DOHH2 (cell line): Measurements from ENCODE around the gene SORBS2.

ENCODE experiments used
- H3F3A ChIP-seq: fragments of 200-600 bp; sonication (generic), shearing (Covaris generic); 2 replicates; pipeline ENCODE4 v1.6.0; 2016; ENCODE audit warnings: antibody characterized with exemption, mild to moderate bottlenecking; ENCODE audit not compliant: control insufficient read depth, insufficient read depth
- H3K27ac ChIP-seq: fragments of 200-600 bp; sonication (generic); 2 replicates; pipeline ENCODE4 v1.5.1; 2014; ENCODE audit warnings: low read depth, mild to moderate bottlenecking, low read length, moderate library complexity
- H3K27me3 ChIP-seq: fragments of 200-600 bp; sonication (generic); 2 replicates; pipeline ENCODE4 v1.6.1; 2014; ENCODE audit warnings: mild to moderate bottlenecking, low read length, mixed read lengths; ENCODE audit not compliant: control insufficient read depth
- H3K36me3 ChIP-seq: fragments of 200-600 bp; sonication (generic); 2 replicates; pipeline ENCODE4 v1.6.1; 2014; ENCODE audit warnings: mild to moderate bottlenecking, low read length, moderate library complexity, mixed read lengths; ENCODE audit not compliant: control insufficient read depth
- H3K4me1 ChIP-seq: fragments of 200-600 bp; sonication (generic); 2 replicates; pipeline ENCODE4 v1.6.1; 2014; ENCODE audit warnings: mild to moderate bottlenecking, low read length, mixed read lengths; ENCODE audit not compliant: control insufficient read depth
- H3K4me2 ChIP-seq: fragments of 200-600 bp; sonication (generic); 2 replicates; pipeline ENCODE4 v1.6.0; 2014; ENCODE audit warnings: mild to moderate bottlenecking, low read length, moderate library complexity
- H3K4me3 ChIP-seq: fragments of 200-600 bp; sonication (generic); 2 replicates; pipeline ENCODE4 v1.5.1; 2014; ENCODE audit warnings: mild to moderate bottlenecking, low read length, mixed read lengths
- H3K79me2 ChIP-seq: fragments of 200-600 bp; sonication (generic); 2 replicates; pipeline ENCODE4 v1.6.1; 2014; ENCODE audit warnings: mild to moderate bottlenecking, low read length, mixed read lengths; ENCODE audit not compliant: control insufficient read depth
- H3K9me2 ChIP-seq: fragments of 200-600 bp; sonication (generic); replicated peaks from 2 replicates; pipeline ENCODE4 v1.6.1; 2014; ENCODE audit warnings: mild to moderate bottlenecking, low read length, mixed read lengths; ENCODE audit not compliant: control insufficient read depth
- H3K9me3 ChIP-seq: fragments of 200-600 bp; sonication (generic); 2 replicates; pipeline ENCODE4 v1.6.1; 2014; ENCODE audit warnings: antibody characterized with exemption, low read length, mixed read lengths; ENCODE audit not compliant: control insufficient read depth, insufficient read depth
- H4K20me1 ChIP-seq: fragments of 200-600 bp; sonication (generic); 2 replicates; pipeline ENCODE4 v1.6.0; 2014; ENCODE audit warnings: low read depth, mild to moderate bottlenecking, antibody characterized with exemption, low read length, moderate library complexity; ENCODE audit not compliant: control insufficient read depth, insufficient read depth
- EZH2phosphoT487 ChIP-seq: fragments of 200-600 bp; sonication (generic); IDR thresholded peaks from 2 replicates; pipeline ENCODE4 v1.6.1; 2017; ENCODE audit warnings: borderline replicate concordance, mild to moderate bottlenecking, antibody characterized with exemption, low read length, moderate library complexity, mixed read lengths
- TF ChIP-seq, protein P1 (sequence below): fragments of 200-600 bp; sonication (generic); IDR thresholded peaks from one replicate; pipeline ENCODE4 v1.5.1; 2014; ENCODE audit warnings: antibody characterized with exemption, mild to moderate bottlenecking, low read depth, low read length; ENCODE audit not compliant: poor library complexity, severe bottlenecking

SORBS2 gene

DNA sequence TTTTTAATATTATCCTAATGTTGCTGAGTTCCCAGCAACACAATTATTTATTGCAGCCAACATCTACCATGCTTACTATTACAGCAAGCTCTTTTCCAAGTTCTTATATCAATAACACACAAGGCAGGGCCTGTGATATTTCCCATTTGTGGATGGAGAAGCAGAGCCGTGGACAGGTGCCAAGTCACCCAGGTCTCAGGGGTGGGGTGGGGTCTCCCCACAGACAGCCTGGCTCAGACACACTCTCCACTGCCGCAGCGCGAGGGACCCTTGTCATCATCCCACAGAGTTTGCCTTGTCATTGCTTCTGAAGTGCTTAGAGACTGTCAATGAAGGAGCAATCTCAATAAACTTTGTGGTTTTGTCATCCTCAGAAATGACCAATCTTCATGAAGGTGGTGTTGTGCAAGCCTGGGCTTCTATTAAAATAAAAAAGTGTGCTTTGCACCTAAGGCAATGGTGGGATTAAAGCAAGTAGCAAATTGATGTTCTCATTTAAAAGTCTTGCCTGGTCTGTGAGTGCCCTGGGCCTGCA is 76.1 kb downstream of the SORBS2 start:
- Histone ChIP-seq H3K4me2 (no peak overlapping the region), H3K36me3 (no peaks in the 10 kb centered on the region), H3K79me2 (no peaks in the 10 kb centered on the region), H3K27ac (no peak overlapping the region), H3K9me2 (no peaks in the 10 kb centered on the region), H3K4me3 (no peak overlapping the region), H3K4me1 (peaks cover 3% of the 10 kb centered on the region), H3F3A (no peaks in the 10 kb centered on the region), H3K9me3 (no peaks in the 10 kb centered on the region), H4K20me1 (no peaks in the 10 kb centered on the region), H3K27me3 (no peaks in the 10 kb centered on the region; the same call in 1 of the 2 replicates)
- TF ChIP-seq EZH2phosphoT487 = no peak
- TF ChIP-seq, protein P1, sequence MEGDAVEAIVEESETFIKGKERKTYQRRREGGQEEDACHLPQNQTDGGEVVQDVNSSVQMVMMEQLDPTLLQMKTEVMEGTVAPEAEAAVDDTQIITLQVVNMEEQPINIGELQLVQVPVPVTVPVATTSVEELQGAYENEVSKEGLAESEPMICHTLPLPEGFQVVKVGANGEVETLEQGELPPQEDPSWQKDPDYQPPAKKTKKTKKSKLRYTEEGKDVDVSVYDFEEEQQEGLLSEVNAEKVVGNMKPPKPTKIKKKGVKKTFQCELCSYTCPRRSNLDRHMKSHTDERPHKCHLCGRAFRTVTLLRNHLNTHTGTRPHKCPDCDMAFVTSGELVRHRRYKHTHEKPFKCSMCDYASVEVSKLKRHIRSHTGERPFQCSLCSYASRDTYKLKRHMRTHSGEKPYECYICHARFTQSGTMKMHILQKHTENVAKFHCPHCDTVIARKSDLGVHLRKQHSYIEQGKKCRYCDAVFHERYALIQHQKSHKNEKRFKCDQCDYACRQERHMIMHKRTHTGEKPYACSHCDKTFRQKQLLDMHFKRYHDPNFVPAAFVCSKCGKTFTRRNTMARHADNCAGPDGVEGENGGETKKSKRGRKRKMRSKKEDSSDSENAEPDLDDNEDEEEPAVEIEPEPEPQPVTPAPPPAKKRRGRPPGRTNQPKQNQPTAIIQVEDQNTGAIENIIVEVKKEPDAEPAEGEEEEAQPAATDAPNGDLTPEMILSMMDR = no peak

GRCh38 chr4:185734930-185735329 is 77.1 kb downstream of the SORBS2 start:
- H3K4me1 ChIP-seq = peaks cover 4% of the 10 kb centered on the region
- H3F3A ChIP-seq = no peaks in the 10 kb centered on the region
- H3K27me3 ChIP-seq = no peaks in the 10 kb centered on the region; the same call in 1 of the 2 replicates
- no peaks in the 10 kb centered on the region for H3K36me3 ChIP-seq
- no peaks in the 10 kb centered on the region for H3K9me2 ChIP-seq
- H4K20me1 ChIP-seq = no peaks in the 10 kb centered on the region
- no peak overlapping the region for H3K4me2 ChIP-seq
- H3K79me2 ChIP-seq = no peaks in the 10 kb centered on the region
- H3K9me3 ChIP-seq = no peaks in the 10 kb centered on the region
- H3K4me3 ChIP-seq = no peak overlapping the region
- no peak for TF ChIP-seq EZH2phosphoT487
- TF ChIP-seq, protein P1 = no peak
- H3K27ac ChIP-seq = no peak overlapping the region

DNA sequence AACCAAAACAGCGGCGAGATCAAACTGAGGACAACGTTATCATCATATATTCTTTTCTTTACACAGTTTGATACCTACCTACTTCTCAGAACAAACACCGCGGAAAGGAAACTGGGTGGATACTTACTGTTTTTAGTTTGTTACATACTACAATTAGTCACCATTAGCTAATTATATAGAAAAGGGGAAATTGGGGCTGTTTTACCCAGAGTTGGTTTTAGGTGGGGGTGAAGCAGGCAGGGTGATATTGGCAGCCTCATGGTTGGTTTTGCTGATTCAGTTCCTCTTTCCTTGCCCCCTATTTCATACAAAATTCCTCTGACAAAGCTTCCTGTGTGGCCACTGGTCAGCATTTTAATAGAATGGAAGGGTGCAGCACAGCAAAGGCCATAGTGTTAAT is 77.8 kb downstream of the SORBS2 start:
- TF ChIP-seq EZH2phosphoT487 = no peak
- TF ChIP-seq, protein P1 = no peak
- H3K36me3 ChIP-seq = no peaks in the 10 kb centered on the region
- H4K20me1 ChIP-seq = no peaks in the 10 kb centered on the region
- no peak overlapping the region for H3K27ac ChIP-seq
- no peaks in the 10 kb centered on the region for H3K9me3 ChIP-seq
- H3F3A ChIP-seq = no peaks in the 10 kb centered on the region
- H3K27me3 ChIP-seq = no peaks in the 10 kb centered on the region; the same call in 1 of the 2 replicates
- H3K4me3 ChIP-seq = no peak overlapping the region
- no peak overlapping the region for H3K4me2 ChIP-seq
- H3K4me1 ChIP-seq = peaks cover 4% of the 10 kb centered on the region
- H3K79me2 ChIP-seq = no peaks in the 10 kb centered on the region
- no peaks in the 10 kb centered on the region for H3K9me2 ChIP-seq
